GM12892 (cell line): ENCODE data around the gene CDH13. TPM values are rescaled to one million over a fixed set of nuclear protein-coding genes. Genes with fewer than 3 reads are reported as not detected.

Experiments used
- DNase-seq: peaks from one replicate; pipeline ENCODE4 v3.0.0; 2011; ENCODE audit not compliant: insufficient read length
- FAIRE-seq: peaks from 2 replicates; lab custom pipeline; 2011; peaks lifted over from hg19 to GRCh38; lab: Jason Lieb, UNC
- POLR2A ChIP-seq: IDR thresholded peaks from 2 replicates; pipeline ENCODE4 v1.6.1; 2011; ENCODE audit warnings: low read depth, low read length, control low read depth
- POLR2AphosphoS5 ChIP-seq: IDR thresholded peaks from 2 replicates; pipeline ENCODE4 v1.6.1; 2011; ENCODE audit warnings: low read depth, low read length, control low read depth
- TAF1 ChIP-seq: IDR thresholded peaks from 2 replicates; pipeline ENCODE4 v1.6.1; 2011; ENCODE audit warnings: low read depth, mild to moderate bottlenecking, control low read depth, low read length, borderline replicate concordance
- polyA plus RNA-seq: library from polyadenylated mRNA; unstranded; fragments of >200 nt; gene quantifications from one replicate; pipeline ENCODE4 v1.2.1, GENCODE V29; 2012; ENCODE audit warnings: missing spikeins, inconsistent platforms; ENCODE audit not compliant: missing spikeins

The CDH13 gene
- polyA plus RNA-seq: 0.53 TPM

- TF ChIP-seq POLR2AphosphoS5 (no peak), POLR2A (no peak), TAF1 (no peak)
- DNase-seq (no peak), FAIRE-seq (no peak)
Measured at GRCh38 chr16:82626791-82627261, at the start of gene CDH13. Gene CDH13 (plus strand): TSS chr16:82626969.

DNA sequence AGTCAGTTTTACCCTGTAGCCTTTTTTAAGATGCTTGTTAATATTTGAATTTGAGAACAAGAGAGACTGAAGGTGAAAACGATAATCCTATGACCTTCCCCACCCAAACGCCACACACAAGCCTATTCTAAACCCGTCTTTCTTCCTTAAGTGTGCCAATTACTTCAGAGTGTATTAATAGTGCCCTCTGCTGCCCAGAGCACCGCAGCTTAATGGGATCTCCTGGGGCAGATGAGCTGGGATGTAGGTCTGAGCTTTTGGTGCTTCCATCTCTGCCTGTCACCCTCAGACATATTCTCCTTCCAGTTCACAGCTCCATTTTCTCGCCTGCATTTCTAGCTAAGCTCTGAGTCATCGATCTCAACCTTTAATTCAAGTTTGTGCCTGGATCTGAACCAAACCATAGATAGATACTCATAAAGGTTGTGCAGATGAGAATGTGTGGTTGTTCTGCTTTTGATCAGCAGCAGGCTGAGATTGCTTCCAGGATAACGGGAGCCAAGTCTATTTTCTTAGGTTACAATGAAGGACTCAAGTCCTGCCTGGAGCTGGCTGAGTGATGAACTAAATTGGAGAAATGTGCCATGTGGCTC is 46.4 kb upstream of the CDH13 start:
- FAIRE-seq (peak; percentile 46), DNase-seq (no peak)
- TF ChIP-seq POLR2A: no peak
- no peak for TF ChIP-seq POLR2AphosphoS5
- no peak for TF ChIP-seq TAF1

- TF ChIP-seq POLR2A (no peak), TAF1 (no peak), POLR2AphosphoS5 (no peak)
- DNase-seq: no peak
- FAIRE-seq: no peak
Measured at GRCh38 chr16:82582975-82583374, 43.8 kb upstream of the CDH13 start.

- TF ChIP-seq TAF1 (no peak), POLR2A (no peak), POLR2AphosphoS5 (no peak)
- no peak for DNase-seq
- FAIRE-seq: no peak
Measured at GRCh38 chr16:82583422-82583821, 43.3 kb upstream of the CDH13 start.

- DNase-seq: no peak
- FAIRE-seq: no peak
- TF ChIP-seq TAF1: no peak
Measured at GRCh38 chr16:82584553-82585152, 42.1 kb upstream of the CDH13 start.

- DNase-seq: no peak
- TF ChIP-seq TAF1: no peak
- FAIRE-seq: no peak
Measured at GRCh38 chr16:82585675-82586074, 41.1 kb upstream of the CDH13 start.

DNA sequence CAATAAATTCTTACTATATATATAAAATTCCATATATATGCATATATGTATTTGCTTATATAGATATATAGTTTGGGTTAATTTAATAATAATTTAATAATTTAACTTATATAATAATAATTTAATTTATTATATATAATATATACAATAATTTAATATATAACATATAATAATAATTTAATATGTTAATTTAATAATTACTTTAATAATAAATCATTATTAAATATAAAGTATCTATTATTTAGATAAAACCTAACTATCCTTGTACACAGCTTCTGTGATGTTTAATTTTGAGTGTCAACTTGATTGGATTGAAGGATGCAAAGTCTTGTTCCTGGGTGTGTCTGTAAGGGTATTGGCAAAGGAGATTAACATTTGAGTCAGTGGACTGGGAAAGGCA is 40.6 kb upstream of the CDH13 start:
- FAIRE-seq: no peak
- TF ChIP-seq POLR2A (no peak), POLR2AphosphoS5 (no peak), TAF1 (no peak)
- no peak for DNase-seq

DNA sequence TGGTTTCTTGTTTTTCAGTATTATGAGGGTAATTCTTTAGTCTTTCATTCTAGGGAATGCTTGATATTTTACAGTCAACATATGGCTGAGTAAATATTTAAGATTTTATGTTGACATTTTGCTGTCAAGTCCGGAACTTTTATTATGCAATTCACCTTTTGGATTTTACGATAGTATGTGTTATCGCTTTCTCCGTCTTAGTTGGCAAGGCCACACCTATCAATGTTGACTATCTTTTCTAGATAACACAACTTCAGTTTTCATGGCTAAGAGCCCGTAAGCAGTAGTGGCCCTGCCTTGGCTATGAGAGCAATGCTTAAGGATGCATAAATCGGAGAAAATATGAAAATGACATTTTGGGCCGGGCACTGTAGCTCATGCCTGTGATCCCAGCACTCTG is 39.5 kb upstream of the CDH13 start:
- FAIRE-seq: no peak
- DNase-seq: no peak
- TF ChIP-seq TAF1: no peak
- TF ChIP-seq POLR2AphosphoS5: no peak
- TF ChIP-seq POLR2A: no peak

- TF ChIP-seq TAF1 (no peak), POLR2A (no peak), POLR2AphosphoS5 (no peak)
- no peak for DNase-seq
- no peak for FAIRE-seq
Measured at GRCh38 chr16:82589407-82589806, 37.4 kb upstream of the CDH13 start.

- FAIRE-seq (no peak), DNase-seq (no peak)
- TF ChIP-seq POLR2A (no peak), POLR2AphosphoS5 (no peak), TAF1 (no peak)
Measured at GRCh38 chr16:82594114-82594513, 32.7 kb upstream of the CDH13 start.

DNA sequence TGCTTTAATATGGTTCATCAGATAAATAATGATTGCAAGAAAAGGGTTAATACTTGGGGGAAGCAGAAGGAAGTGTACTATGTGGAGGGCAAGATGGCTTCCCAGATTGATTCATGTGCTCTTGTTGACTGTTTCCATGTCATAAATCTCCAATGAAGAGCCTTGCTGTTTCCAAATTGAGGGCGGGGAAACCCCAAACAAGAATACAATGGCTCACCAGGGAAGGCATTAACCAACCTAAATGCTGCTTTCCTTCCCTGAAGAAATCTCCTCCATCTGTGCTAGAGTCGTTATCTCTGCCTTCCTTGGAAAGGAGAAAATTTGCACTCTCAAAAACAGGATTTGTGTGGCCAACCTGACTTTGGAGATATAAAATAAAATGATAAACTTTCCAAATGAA is 28.0 kb upstream of the CDH13 start:
- FAIRE-seq: no peak
- no peak for DNase-seq
- TF ChIP-seq POLR2A (no peak), TAF1 (no peak), POLR2AphosphoS5 (no peak)

DNA sequence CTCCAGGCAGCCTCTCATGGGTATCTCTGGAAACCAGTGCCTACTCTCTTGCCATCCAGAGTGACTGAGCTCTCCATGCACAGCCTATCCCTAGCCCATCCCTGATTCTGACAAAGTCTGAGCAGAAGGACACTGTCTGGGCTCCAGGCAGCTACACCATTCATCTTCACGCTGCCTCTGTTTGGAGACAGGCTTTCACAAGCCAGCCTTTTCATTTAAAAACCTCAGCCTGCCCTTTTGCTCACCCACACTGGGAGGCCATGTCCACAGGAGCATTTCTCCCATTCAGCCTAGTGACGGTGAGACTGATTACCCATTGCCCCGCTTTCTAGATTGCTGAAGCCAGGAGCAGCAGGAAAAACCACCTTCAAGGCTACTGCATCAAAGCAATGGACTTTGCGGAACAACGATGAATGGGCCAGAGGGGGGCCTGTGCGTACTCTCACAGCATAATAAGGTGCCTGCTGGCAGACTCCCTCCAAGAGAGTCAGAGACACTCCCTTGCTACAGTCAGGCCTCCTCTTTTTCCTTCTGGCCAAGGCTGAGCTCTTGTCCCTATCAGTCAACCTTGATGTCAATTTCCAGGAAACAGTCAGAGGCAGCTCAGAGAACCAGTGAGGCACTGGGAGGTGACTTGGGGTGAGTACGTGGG is 24.7 kb upstream of the CDH13 start:
- DNase-seq (no peak), FAIRE-seq (no peak)
- TF ChIP-seq POLR2AphosphoS5: no peak
- no peak for TF ChIP-seq TAF1
- no peak for TF ChIP-seq POLR2A

DNA sequence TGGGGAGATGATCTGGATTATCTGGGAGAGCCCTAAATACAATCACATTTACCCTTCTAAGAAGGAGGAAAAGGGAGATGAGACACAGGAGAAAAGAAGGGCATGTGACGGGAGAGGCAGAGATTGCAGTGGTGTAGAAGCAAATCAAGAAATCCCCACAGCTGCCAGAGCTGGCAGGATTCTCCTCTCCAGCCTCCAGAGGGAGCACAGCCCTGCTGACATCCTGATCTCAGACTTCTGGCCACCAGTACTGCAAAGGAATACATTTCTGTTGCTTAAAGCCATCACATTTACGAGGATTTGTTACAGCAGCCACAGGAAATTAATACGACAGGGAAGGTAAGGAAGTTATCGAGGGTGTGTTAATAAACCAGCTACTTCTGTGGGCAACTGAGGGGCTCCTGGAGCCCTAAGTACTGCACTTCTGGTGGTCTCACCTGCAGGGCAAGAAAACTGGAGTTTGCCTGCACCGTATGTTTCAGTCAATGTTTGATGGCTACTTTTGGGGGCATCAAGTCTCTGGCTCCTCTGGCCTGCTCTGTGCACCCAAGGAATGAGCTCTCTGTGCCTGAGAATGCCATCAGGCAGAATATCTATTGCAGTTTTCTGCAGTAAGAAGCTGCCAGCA is 22.9 kb upstream of the CDH13 start:
- DNase-seq: no peak
- no peak for FAIRE-seq
- TF ChIP-seq TAF1 (no peak), POLR2A (no peak), POLR2AphosphoS5 (no peak)
